Endometrial microvascular endothelial cells (primary cell): ENCODE results near the gene AKR1A1. TPM values are rescaled to one million over a fixed set of nuclear protein-coding genes. Genes with fewer than 3 reads are reported as not detected.
"Not testable (repeated sequence)": the region's sequence is repeated elsewhere in the genome, so short reads cannot be mapped to it uniquely, and the experiment has no call there.

Source experiments
- in situ Hi-C: cut with HindIII; loops from 2 replicates; pipeline ENCODE4 v1.10.0; 2017; ENCODE audit warnings: low sequenced_read_pairs, low pct_unique_long_range_greater_than_20kb; ENCODE audit errors: inconsistent ontology term
- total RNA-seq: library from RNA; depleted of rRNA; stranded (reverse); fragments of >200 nt; gene quantifications from one replicate; pipeline ENCODE4 v1.2.3, GENCODE V29; 2015; ENCODE audit errors: inconsistent ontology term

AKR1A1 gene
- total RNA-seq, result 114 TPM

GRCh38 chr1:45550401-45551351 lies at the start of gene AKR1A1:
Gene AKR1A1 (plus strand): TSS chr1:45550826. CDS start chr1:45561795, 10,969 bp downstream.
- in situ Hi-C loops, result no loop called here

- in situ Hi-C loops, result no loop called here
These were observed 49.1 kb upstream of the AKR1A1 start for GRCh38 chr1:45501505-45501859.

DNA sequence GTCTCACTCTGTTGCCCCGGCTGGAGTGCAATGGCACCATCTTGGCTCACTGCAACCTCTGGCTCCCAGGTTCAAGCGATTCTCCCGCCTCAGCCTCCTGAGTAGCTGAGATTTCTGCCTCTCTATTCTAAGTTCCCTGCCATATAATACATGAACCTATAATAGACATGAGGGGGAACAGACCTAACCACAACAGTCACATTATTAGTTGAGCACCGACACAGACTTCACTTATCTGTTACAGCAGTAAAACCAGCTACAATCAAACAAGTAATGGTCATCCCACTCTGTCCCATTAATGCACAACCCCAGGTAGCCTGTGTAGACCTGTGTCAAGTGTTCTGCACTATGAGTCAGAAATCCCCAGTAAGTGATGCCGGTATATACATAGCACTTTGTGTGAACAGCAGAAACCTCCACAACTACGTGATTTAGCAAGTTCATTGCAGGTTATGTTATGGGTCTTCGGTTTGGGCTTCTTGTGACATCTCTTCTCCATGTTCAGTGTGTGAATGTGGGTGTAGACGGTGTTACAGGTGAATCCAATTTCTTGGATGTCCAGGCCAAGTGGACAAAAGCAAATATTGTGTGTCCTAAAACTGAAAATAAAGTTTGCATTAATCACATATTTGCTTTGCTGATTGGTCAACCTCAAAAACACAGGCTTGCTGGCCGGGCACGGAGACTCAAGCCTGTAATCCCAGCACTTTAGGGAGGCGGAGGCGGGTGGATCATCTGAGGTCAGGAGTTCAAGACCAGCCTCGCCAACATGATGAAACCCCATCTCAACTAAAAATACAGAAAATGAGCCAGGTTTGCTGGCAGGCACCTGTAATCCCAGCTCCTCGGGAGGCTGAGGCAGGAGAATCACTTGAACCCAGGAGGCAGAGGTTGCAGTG lies 46.9 kb upstream of the AKR1A1 start:
- in situ Hi-C loops, result no loop called here

DNA sequence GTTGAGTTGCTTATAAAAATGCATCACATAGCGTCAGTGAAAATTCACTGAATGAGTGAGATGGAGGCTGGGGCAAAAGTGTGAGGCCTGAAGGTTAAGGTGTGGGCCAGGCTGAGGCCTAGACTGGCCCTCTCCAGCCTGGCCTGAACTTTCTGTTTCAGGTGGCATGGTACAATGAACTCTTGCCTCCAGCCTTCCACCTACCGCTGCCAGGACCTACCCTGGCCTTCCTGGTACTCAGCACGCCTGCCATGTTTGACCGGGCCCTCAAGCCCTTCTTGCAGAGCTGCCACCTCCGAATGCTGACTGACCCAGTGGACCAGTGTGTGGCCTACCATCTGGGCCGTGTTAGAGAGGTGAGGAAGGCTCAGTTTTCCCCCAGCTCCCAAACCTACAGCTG lies 43.4 kb upstream of the AKR1A1 start:
- in situ Hi-C loops, result no loop called here

DNA sequence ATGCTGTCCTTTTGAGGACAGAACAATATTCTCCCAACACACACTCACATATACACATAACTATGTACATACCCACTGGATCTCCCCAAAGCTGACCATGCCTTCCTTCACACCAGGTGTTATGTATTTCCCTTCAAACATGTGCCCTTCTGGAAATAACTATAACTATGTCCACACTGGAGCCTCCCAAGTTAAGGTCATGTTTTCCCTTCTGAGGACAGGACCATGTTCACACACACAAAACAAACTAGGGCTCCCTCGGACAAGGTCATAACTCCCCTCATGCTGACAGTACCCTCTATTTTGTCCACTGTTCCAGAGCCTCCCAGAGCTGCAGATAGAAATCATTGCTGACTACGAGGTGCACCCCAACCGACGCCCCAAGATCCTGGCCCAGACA lies 42.7 kb upstream of the AKR1A1 start:
- in situ Hi-C loops, result no loop called here

GRCh38 chr1:45508295-45509151 lies 42.1 kb upstream of the AKR1A1 start:
- in situ Hi-C loops, result no loop called here

DNA sequence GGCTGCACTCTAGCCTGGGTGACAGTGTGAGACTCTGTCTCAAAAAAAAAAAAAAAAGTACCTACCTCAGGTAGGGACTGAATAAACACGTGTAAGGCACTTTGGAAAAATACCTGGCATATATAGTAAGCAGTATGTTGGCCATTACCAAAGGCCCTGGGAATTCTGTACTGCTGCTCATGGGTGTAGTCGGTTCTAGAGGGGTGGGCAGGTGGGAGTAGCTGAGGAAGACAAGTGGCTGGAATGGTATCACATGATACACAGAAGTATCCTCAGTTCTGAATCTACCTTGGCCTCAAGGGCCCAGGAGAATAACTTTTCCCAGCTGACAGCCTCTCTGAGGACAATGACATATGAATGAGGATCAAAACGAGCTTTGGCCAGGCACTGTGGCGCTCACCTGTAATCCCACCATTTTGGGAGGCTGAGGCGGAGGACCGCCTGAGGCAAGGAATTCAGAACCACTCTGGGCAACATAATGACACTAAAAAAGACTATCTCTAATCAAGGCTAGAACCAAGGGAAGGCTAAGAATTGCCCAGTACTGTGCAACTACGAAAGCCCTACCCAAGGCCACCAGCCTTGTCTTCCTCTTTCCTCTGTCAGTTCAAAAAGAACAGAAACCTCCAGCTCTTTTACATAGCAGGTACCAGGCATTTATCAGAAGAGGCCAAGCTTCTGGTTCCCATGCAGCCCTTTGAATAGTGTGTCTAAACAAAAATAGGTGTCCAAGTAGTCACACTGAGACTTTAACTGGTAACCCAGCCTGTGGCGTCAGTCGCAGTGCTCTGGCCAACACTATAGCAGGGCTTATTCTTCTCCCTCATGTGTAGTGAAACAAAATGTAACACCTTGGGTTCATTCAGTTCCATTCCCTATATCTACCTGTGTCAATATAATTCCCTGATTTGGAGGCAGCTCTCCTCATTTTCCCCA lies 40.3 kb upstream of the AKR1A1 start:
- in situ Hi-C loops, result no loop called here

DNA sequence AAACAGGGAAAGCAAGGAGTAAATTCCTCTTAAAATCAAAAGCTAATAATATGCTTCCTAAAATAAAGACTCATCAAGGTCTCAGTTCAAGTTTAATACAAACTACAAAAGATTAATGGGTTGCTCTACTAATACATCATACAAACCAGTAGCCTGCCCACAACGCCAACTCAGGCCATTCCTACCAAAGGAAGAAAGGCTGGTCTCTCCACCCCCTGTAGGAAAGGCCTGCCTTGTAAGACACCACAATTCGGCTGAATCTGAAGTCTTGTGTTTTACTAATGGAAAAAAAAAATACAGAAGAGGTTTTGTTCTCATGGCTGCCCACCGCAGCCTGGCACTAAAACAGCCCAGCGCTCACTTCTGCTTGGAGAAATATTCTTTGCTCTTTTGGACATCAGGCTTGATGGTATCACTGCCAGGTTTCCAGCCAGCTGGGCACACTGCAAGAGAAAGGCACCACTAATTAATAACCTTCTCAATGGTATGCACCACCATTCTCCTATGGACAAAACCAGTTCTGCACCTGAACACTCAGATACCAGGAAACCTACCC lies 39.6 kb upstream of the AKR1A1 start:
- in situ Hi-C loops, result no loop called here

- in situ Hi-C loops, result no loop called here
These were observed 38.0 kb upstream of the AKR1A1 start for GRCh38 chr1:45512641-45513054.

GRCh38 chr1:45513532-45514260 lies 36.9 kb upstream of the AKR1A1 start:
- in situ Hi-C loops, result not testable (repeated sequence)

GRCh38 chr1:45516036-45516435 lies 34.6 kb upstream of the AKR1A1 start:
- in situ Hi-C loops, result no loop called here

DNA sequence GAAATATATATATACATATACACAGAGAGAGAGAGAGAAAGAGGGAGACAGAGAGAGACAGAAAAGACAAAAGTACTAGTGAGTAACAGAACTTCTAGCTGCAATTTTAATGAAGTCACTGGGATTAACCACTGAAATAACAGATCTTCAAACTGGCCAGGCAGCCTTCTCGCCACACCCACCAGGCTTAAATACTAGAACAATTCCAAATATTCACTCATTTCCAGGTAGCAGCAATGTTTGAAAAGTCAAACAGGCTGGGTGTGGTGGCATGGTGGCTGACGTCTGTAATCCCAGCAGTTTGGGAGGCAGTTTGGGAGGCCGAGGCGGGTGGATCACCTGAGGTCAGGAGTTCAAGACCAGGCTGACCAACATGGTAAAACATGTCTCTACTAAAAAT lies 34.2 kb upstream of the AKR1A1 start:
- in situ Hi-C loops, result no loop called here

DNA sequence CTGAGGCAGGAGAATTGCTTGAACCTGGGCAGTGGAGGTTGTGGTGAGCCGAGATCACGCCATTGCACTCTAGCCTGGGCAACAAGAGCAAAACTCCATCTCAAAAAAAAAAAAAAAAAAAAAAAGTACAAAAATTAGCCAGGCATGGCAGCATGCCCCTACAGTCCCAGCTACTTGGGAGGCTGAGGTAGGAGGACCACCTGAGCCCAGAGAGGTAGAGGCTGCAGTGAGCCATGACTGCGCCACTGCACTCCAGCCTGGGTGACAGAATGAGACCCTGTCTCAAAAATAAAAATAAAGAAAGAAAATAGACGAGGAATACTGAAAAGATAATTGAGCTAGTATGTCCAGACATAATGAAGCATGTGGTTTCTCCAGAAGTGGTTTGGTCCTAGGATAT lies 32.3 kb upstream of the AKR1A1 start:
- in situ Hi-C loops, result not testable (repeated sequence)

DNA sequence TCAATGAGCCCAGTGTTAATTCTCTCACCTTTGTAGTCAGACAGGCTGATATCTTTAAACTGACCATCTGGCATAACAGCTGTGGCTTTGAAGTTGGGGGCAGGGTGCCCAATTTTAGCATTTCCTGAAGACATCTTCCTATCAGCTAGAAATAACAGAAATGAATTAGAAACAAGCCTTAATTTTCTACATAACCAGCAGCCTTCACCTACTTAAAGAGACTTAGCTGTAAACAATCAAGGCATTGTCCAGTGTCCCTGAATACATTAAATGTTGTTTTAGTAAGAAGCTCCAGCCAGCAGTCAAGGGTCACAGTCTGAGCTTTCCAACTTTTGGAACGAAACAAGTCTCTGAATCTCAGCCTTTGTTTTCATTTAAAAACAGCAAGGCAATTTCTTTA lies 31.7 kb upstream of the AKR1A1 start:
- in situ Hi-C loops, result no loop called here

DNA sequence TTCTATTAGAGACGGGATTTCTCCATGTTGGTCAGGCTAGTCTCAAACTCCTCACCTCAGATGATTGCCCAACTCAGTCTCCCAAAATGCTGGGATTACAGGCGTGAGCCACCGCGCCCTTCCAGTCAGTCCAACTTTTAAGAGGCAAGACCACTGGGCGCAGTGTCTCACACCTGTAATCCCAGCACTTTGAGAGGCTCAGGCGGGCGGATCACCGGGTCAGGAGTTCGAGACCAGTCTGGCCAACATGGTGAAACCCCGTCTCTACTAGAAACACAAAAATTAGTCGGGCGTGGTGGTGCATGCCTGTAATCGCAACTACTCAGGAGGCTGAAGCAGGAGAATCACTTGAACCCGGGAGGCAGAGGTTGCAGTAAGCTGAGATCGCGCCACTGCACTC lies 30.9 kb upstream of the AKR1A1 start:
- in situ Hi-C loops, result not testable (repeated sequence)

DNA sequence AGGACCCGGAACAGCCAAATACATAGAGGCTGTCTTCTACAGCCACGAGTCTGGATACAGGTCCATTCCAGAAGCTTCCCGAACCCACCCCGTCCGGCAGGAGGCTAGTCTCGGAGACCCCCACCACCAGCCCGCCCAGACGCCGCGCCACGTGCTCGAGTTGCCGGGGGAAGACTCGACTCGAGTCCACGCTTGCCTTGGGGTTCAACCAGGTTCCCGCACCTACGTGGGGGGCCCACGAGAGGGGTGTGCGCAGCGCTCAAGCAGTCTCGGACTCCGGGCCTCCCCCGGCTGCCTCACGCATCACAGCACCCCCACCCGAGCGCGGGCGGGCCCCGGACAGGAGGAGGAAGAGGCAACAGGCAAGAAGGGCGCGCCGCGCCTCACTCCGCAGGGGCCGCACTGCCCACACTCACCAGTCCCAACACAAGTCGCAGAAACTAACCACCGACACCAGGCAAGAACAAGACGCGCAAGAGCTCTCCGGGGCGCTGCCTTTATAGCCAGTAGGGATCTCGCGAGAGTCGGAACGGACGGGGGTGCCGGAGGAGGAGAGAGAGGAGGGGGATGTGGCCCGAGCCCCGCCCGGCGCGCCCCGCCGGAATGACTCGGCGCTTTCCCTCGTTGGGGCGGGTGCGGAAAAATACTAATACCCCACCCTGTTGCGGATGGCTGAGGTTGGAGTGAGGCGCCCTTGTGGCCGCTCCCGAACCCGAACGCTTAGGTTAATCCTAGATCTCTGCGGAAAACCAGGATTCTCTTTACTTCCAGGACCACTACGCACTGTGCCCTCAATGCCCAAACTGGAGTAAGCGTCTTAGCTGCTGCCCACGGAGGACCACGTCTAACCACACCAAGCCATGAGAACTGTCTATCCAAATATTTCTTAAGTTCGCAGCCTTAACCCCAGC lies 29.0 kb upstream of the AKR1A1 start, which contains the start of gene PRDX1:
PRDX1 (minus strand) TSS at position 472 of the 911 bp plus-strand sequence. CDS start 2,841 bp downstream, outside the sequence.
- in situ Hi-C loops, result no loop called here
